Left kidney (tissue), 2 donors: Measurements from ENCODE around the gene ATRNL1. TPM values are rescaled to one million over a fixed set of nuclear protein-coding genes. Genes with fewer than 3 reads are reported as not detected.

Experiments
- DNase-seq: peaks from one replicate; pipeline ENCODE4 v3.0.0-alpha.2; 2013
- polyA plus RNA-seq: library from polyadenylated mRNA; unstranded; fragments of 120-200 nt; gene quantifications from one replicate; pipeline ENCODE4 v1.2.1, GENCODE V29; 2013; ENCODE audit not compliant: insufficient read length

The ATRNL1 gene
- polyA plus RNA-seq, 1 donor, result 27.8 TPM

GRCh38 chr10:115604627-115605026, 511.5 kb downstream of the ATRNL1 start:
- no peak for DNase-seq

GRCh38 chr10:115606086-115606485, 512.9 kb downstream of the ATRNL1 start:
- no peak for DNase-seq

GRCh38 chr10:115606741-115607140, 513.6 kb downstream of the ATRNL1 start:
- DNase-seq, result no peak

- DNase-seq, result no peak
These were observed 531.3 kb downstream of the ATRNL1 start for GRCh38 chr10:115624448-115624847.

- DNase-seq, result no peak
These were observed 535.5 kb downstream of the ATRNL1 start for GRCh38 chr10:115628616-115629015.

GRCh38 chr10:115638246-115638645, 545.1 kb downstream of the ATRNL1 start:
- DNase-seq, result no peak

- no peak for DNase-seq
These were observed 556.1 kb downstream of the ATRNL1 start for GRCh38 chr10:115649217-115649616.

- DNase-seq, result no peak
These were observed 560.3 kb downstream of the ATRNL1 start for GRCh38 chr10:115653473-115653872.

GRCh38 chr10:115654961-115655360, 561.8 kb downstream of the ATRNL1 start:
- no peak for DNase-seq

- no peak for DNase-seq
These were observed 564.1 kb downstream of the ATRNL1 start for GRCh38 chr10:115657161-115657860.

- no peak for DNase-seq
These were observed 566.5 kb downstream of the ATRNL1 start for GRCh38 chr10:115659616-115660015.

- no peak for DNase-seq
These were observed 567.2 kb downstream of the ATRNL1 start for GRCh38 chr10:115660391-115660790.

GRCh38 chr10:115662422-115662821, 569.3 kb downstream of the ATRNL1 start:
- DNase-seq, result no peak

GRCh38 chr10:115665549-115665948, 572.4 kb downstream of the ATRNL1 start:
- DNase-seq, result no peak

- no peak for DNase-seq
These were observed 581.3 kb downstream of the ATRNL1 start for GRCh38 chr10:115674496-115674895.

GRCh38 chr10:115696747-115697146, 603.6 kb downstream of the ATRNL1 start:
- DNase-seq, result no peak

- DNase-seq, result no peak
These were observed 612.9 kb downstream of the ATRNL1 start for GRCh38 chr10:115706026-115706425.

GRCh38 chr10:115706488-115707076, 613.4 kb downstream of the ATRNL1 start:
- DNase-seq, result peak; percentile 34

- DNase-seq, result no peak
These were observed 617.0 kb downstream of the ATRNL1 start for GRCh38 chr10:115710136-115710535.

- DNase-seq, result no peak
These were observed 618.1 kb downstream of the ATRNL1 start for GRCh38 chr10:115711306-115711705.

GRCh38 chr10:115720121-115720520, 627.0 kb downstream of the ATRNL1 start:
- no peak for DNase-seq

GRCh38 chr10:115727129-115727528, 634.0 kb downstream of the ATRNL1 start:
- no peak for DNase-seq

GRCh38 chr10:115744089-115744488, 650.9 kb downstream of the ATRNL1 start:
- no peak for DNase-seq

GRCh38 chr10:115745943-115746342, 652.8 kb downstream of the ATRNL1 start:
- DNase-seq, result no peak
